OCI-LY3 (cell line): ENCODE results near the gene SP7.
"Not testable (repeated sequence)": the region's sequence is repeated elsewhere in the genome, so short reads cannot be mapped to it uniquely, and the experiment has no call there.

Source experiments
- H2AFZ ChIP-seq: fragments of 200-600, 300-600 bp; shearing (Covaris generic); 2 replicates; pipeline ENCODE4 v1.6.0; 2014; ENCODE audit warnings: antibody characterized with exemption, low read depth, low read length
- H3K27ac ChIP-seq: fragments of 200-600, 300-600 bp; sonication (generic); 2 replicates; pipeline ENCODE4 v1.5.1; 2014; ENCODE audit warnings: mild to moderate bottlenecking, low read length, moderate library complexity, mixed read lengths
- H3K27me3 ChIP-seq: fragments of 200-600, 300-600 bp; sonication (generic); 2 replicates; pipeline ENCODE4 v1.6.1; 2014; ENCODE audit warnings: low read depth, low read length, mixed read lengths
- H3K36me3 ChIP-seq: fragments of 200-600, 300-600 bp; sonication (generic); replicated peaks from 2 replicates; pipeline ENCODE3; 2014; ENCODE audit warnings: low read depth, low read length, mixed read lengths
- H3K4me1 ChIP-seq: fragments of 300-600, 200-600 bp; sonication (generic); 2 replicates; pipeline ENCODE4 v1.6.1; 2014; ENCODE audit warnings: low read length, mixed read lengths
- H3K4me2 ChIP-seq: fragments of 200-600, 300-600 bp; sonication (generic); 2 replicates; pipeline ENCODE4 v1.6.1; 2014; ENCODE audit warnings: low read length, mixed read lengths
- H3K4me3 ChIP-seq: fragments of 300-600, 200-600 bp; sonication (generic); 2 replicates; pipeline ENCODE4 v1.5.1; 2014; ENCODE audit warnings: antibody characterized with exemption, mild to moderate bottlenecking, low read length, moderate library complexity
- H3K79me2 ChIP-seq: fragments of 300-600, 200-600 bp; shearing (Covaris generic); 2 replicates; pipeline ENCODE4 v1.6.1; 2014; ENCODE audit warnings: mild to moderate bottlenecking, low read length, mixed read lengths
- H3K9ac ChIP-seq: fragments of 300-600, 200-600 bp; shearing (Covaris generic); 2 replicates; pipeline ENCODE4 v1.6.0; 2014; ENCODE audit warnings: mild to moderate bottlenecking, low read length, moderate library complexity
- H3K9me3 ChIP-seq: fragments of 200-600, 300-600 bp; shearing (Covaris generic); 2 replicates; pipeline ENCODE4 v1.6.1; 2014; ENCODE audit warnings: low read length, mixed read lengths; ENCODE audit not compliant: insufficient read depth
- H4K20me1 ChIP-seq: fragments of 200-600, 300-600 bp; sonication (generic); 2 replicates; pipeline ENCODE4 v1.6.1; 2016; ENCODE audit warnings: low read length, mixed read lengths; ENCODE audit not compliant: insufficient read depth
- EZH2phosphoT487 ChIP-seq: fragments of 200-600 bp; shearing (Covaris generic); IDR thresholded peaks from 2 replicates; pipeline ENCODE4 v1.6.1; 2018; ENCODE audit warnings: antibody characterized with exemption, mixed run types, low read depth
- TF ChIP-seq, protein P1 (sequence below): fragments of 200-600, 300-600 bp; sonication (generic); IDR thresholded peaks from 2 replicates; pipeline ENCODE4 v1.5.1; 2014; ENCODE audit warnings: antibody characterized with exemption, low read length, low read depth

SP7 gene

DNA sequence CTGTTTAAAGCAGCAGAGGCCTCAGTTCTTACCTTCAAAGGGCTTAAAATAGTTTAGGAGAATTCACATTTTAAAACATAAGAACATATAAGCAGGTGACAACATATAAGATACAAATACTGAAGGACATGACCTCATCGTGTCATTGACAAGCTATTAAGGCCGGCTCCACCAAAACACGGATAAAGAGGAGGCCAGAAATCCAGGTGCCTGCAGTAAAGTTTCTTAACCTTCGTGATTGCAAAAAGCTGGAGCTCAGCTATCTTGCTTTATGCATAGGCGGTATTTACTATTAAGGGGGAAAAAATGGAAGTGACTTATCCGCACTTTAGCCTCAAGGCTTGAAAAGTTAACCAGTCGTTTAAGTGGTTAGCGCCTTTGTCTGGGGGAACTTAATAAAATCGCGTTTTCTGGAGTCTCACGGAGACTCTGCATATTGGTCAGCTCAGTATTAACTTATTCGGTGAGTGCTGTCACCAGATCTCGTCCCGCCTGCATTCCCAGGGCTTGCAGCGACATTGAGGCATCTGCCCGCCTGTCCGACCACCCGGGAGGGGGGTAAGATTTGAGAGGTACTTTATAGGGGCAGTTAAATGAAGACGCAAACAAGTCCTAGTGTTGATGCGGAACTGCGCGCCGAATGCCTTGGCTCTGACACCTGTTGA lies 42.7 kb upstream of the SP7 start:
- no peaks in the 10 kb centered on the region for H3K27me3 ChIP-seq
- H3K9ac ChIP-seq = peak overlapping the region; percentile 96
- H3K79me2 ChIP-seq = peaks cover 31% of the 10 kb centered on the region
- peaks cover 20% of the 10 kb centered on the region for H3K4me1 ChIP-seq
- H3K4me3 ChIP-seq = peak overlapping the region; percentile 84
- no peak for TF ChIP-seq EZH2phosphoT487
- TF ChIP-seq, protein P1, sequence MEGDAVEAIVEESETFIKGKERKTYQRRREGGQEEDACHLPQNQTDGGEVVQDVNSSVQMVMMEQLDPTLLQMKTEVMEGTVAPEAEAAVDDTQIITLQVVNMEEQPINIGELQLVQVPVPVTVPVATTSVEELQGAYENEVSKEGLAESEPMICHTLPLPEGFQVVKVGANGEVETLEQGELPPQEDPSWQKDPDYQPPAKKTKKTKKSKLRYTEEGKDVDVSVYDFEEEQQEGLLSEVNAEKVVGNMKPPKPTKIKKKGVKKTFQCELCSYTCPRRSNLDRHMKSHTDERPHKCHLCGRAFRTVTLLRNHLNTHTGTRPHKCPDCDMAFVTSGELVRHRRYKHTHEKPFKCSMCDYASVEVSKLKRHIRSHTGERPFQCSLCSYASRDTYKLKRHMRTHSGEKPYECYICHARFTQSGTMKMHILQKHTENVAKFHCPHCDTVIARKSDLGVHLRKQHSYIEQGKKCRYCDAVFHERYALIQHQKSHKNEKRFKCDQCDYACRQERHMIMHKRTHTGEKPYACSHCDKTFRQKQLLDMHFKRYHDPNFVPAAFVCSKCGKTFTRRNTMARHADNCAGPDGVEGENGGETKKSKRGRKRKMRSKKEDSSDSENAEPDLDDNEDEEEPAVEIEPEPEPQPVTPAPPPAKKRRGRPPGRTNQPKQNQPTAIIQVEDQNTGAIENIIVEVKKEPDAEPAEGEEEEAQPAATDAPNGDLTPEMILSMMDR = no peak
- H4K20me1 ChIP-seq = peaks cover 11% of the 10 kb centered on the region
- H3K27ac ChIP-seq = peak overlapping the region; percentile 85
- peak overlapping the region; percentile 70 for H3K4me2 ChIP-seq
- H3K36me3 ChIP-seq = peaks cover 24% of the 10 kb centered on the region
- H2AFZ ChIP-seq = peak overlapping the region; percentile 15; the same call in 1 of the 2 replicates
- no peaks in the 10 kb centered on the region for H3K9me3 ChIP-seq

DNA sequence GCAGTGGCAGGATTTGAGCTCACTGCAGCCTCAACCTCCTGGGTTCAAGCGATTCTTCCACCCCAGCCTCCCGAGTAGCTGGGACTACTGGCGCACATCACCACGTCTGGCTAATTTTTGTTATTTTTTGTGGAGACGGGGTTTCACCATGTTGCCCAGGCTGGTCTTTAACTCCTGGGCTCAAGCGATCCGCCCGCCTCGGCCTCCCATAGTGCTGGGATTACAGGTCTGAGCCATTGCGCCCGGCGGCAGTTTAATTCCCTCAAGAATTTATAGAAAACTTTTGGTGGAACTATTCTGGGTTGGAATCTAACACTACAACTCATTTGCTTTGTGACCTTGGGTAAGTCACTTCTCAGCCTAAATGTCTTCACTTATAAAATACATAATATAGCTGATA lies 42.1 kb upstream of the SP7 start:
- H2AFZ ChIP-seq = no peak overlapping the region
- peak overlapping the region; percentile 96 for H3K9ac ChIP-seq
- peaks cover 7% of the 10 kb centered on the region for H4K20me1 ChIP-seq

DNA sequence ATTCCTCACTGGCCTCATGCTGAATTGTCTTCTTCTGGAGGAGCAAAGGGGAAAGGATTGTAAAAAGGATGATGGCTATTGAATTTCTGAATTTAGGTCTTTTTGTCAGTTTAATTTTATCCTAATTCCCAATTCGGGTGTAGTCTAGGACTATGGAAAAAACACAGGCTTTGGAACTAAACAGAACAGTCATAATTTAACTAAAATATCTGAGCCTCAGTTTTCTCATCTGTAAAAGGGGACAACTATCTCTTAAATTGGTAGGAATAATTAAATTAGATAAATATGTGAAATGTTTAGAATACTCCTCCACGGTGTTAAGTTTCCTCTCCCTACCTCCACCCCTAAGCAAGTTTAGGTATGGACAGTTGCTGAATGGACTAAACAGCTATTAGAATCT lies 40.6 kb upstream of the SP7 start:
- peaks cover 7% of the 10 kb centered on the region for H4K20me1 ChIP-seq
- no peaks in the 10 kb centered on the region for H3K9me3 ChIP-seq
- TF ChIP-seq, protein P1 = no peak
- no peak for TF ChIP-seq EZH2phosphoT487
- H3K4me2 ChIP-seq = no peak overlapping the region
- H3K9ac ChIP-seq = no peak overlapping the region
- H3K4me1 ChIP-seq = peaks cover 24% of the 10 kb centered on the region
- H3K36me3 ChIP-seq = peaks cover 5% of the 10 kb centered on the region
- no peaks in the 10 kb centered on the region for H3K27me3 ChIP-seq
- no peak overlapping the region for H3K4me3 ChIP-seq
- peaks cover 10% of the 10 kb centered on the region for H3K79me2 ChIP-seq
- no peak overlapping the region for H2AFZ ChIP-seq
- no peak overlapping the region for H3K27ac ChIP-seq

More for the DNA sequence above, 42.1 kb upstream of the SP7 start:
- Histone ChIP-seq H3K79me2 (peaks cover 24% of the 10 kb centered on the region), H3K4me1 (peaks cover 20% of the 10 kb centered on the region), H3K9me3 (no peaks in the 10 kb centered on the region), H3K27ac (peak overlapping the region; percentile 85), H3K4me3 (peak overlapping the region; percentile 84), H3K4me2 (peak overlapping the region; percentile 70), H3K27me3 (no peaks in the 10 kb centered on the region), H3K36me3 (peaks cover 18% of the 10 kb centered on the region)
- TF ChIP-seq, protein P1 = no peak
- TF ChIP-seq EZH2phosphoT487 = no peak

DNA sequence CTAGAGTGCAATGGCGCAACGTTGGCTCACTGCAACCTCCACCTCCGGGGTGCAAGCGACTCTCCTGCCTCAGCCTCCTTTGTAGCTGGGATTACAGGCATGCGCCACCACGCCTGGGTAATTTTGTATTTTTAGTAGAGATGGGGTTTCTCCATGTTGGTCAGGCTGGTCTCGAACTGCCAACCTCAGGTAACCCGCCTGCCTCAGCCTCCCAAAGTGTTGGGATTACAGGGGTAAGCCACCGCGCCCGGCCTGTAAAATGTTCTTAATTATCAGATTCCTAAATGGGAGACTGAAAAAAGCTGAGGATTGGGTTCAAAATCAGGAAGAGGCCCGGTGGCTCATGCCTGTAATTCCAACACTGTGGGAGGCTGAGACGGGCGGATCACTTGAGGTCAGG lies 38.1 kb upstream of the SP7 start:
- peaks cover 22% of the 10 kb centered on the region for H3K4me1 ChIP-seq
- not testable (repeated sequence) for H4K20me1 ChIP-seq, H2AFZ ChIP-seq, H3K36me3 ChIP-seq, H3K4me3 ChIP-seq, H3K4me2 ChIP-seq, H3K79me2 ChIP-seq, H3K27ac ChIP-seq, H3K27me3 ChIP-seq, H3K9me3 ChIP-seq, H3K9ac ChIP-seq

DNA sequence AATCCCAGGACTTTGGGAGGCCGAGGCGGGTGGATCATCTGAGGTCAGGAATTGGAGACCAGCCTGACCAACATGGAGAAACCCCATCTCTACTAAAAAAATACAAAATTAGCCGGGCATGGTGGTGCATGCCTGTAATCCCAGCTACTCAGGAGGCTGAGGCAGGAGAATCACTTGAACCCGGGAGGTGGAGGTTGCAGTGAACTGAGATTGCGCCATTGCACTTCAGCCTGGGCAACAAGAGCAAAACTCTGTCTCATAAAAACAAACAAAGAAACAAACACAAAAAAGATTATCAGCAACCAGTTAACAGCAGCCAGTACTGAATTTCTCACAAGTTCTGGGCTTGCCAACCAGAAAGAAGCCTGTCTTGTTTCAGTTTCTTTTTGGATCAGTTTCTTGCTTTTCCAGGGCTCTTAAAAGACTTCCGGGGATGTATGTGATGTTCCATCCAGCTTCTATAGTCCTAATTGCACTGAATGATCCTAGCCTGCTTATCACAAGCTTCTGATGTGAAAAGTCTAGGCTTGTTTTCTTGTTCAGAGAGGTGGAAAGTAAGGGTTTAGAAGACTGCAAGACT lies 37.5 kb upstream of the SP7 start:
- H3K4me1 ChIP-seq = peaks cover 20% of the 10 kb centered on the region
- H3K4me3 ChIP-seq, H3K27me3 ChIP-seq, H3K4me2 ChIP-seq, H4K20me1 ChIP-seq, H3K27ac ChIP-seq, H2AFZ ChIP-seq, H3K36me3 ChIP-seq, H3K79me2 ChIP-seq, H3K9me3 ChIP-seq, H3K9ac ChIP-seq: not testable (repeated sequence)
